ENCODE measurements around the gene EFHC1.
"Not testable (repeated sequence)": the region's sequence is repeated elsewhere in the genome, so short reads cannot be mapped to it uniquely, and the experiment has no call there.

EFHC1 gene

GRCh38 chr6:52419809-52420667, at the start of gene EFHC1:
Gene EFHC1, plus strand, starts transcription at chr6:52420342. Its CDS starts 69 bp downstream, at chr6:52420411.
- TF ChIP-seq ZNF274 (IDR thresholded peaks at IDR 0.05; ENCODE audit: low read depth, low read length), result no peak
- H3K4me3 ChIP-seq (ENCODE audit: low read length), result peak within 1 kb of the TSS; percentile 82

GRCh38 chr6:52371656-52372191, 48.4 kb upstream of the EFHC1 start:
- no peak for TF ChIP-seq ZNF274 (IDR thresholded peaks at IDR 0.05; ENCODE audit: low read depth, low read length)
- H3K4me3 ChIP-seq (ENCODE audit: low read length), result no peak overlapping the region

GRCh38 chr6:52373151-52373690, 46.9 kb upstream of the EFHC1 start:
- TF ChIP-seq ZNF274 (IDR thresholded peaks at IDR 0.05; ENCODE audit: low read depth, low read length), result no peak
- no peak overlapping the region for H3K4me3 ChIP-seq (ENCODE audit: low read length)

GRCh38 chr6:52374247-52374646, 45.9 kb upstream of the EFHC1 start:
- no peak for TF ChIP-seq ZNF274 (IDR thresholded peaks at IDR 0.05; ENCODE audit: low read depth, low read length)
- no peak overlapping the region for H3K4me3 ChIP-seq (ENCODE audit: low read length)

- no peak for TF ChIP-seq ZNF274 (IDR thresholded peaks at IDR 0.05; ENCODE audit: low read depth, low read length)
- no peak overlapping the region for H3K4me3 ChIP-seq (ENCODE audit: low read length)
Observed at GRCh38 chr6:52375780-52376556, 44.2 kb upstream of the EFHC1 start.

- TF ChIP-seq ZNF274 (IDR thresholded peaks at IDR 0.05; ENCODE audit: low read depth, low read length), result no peak
- no peak overlapping the region for H3K4me3 ChIP-seq (ENCODE audit: low read length)
Observed at GRCh38 chr6:52376763-52377162, 43.4 kb upstream of the EFHC1 start.

- no peak for TF ChIP-seq ZNF274 (IDR thresholded peaks at IDR 0.05; ENCODE audit: low read depth, low read length)
Observed at GRCh38 chr6:52377538-52378221, 42.5 kb upstream of the EFHC1 start.

GRCh38 chr6:52381249-52381648, 38.9 kb upstream of the EFHC1 start:
- H3K4me3 ChIP-seq (ENCODE audit: low read length), result no peak overlapping the region

More at GRCh38 chr6:52377538-52378221, 42.5 kb upstream of the EFHC1 start:
- no peak overlapping the region for H3K4me3 ChIP-seq (ENCODE audit: low read length)

GRCh38 chr6:52384145-52384766, 35.9 kb upstream of the EFHC1 start:
- no peak overlapping the region for H3K4me3 ChIP-seq (ENCODE audit: low read length)
- no peak for TF ChIP-seq ZNF274 (IDR thresholded peaks at IDR 0.05; ENCODE audit: low read depth, low read length)

More at GRCh38 chr6:52381249-52381648, 38.9 kb upstream of the EFHC1 start:
- TF ChIP-seq ZNF274 (IDR thresholded peaks at IDR 0.05; ENCODE audit: low read depth, low read length), result no peak

GRCh38 chr6:52385074-52385473, 35.1 kb upstream of the EFHC1 start:
- no peak for TF ChIP-seq ZNF274 (IDR thresholded peaks at IDR 0.05; ENCODE audit: low read depth, low read length)
- no peak overlapping the region for H3K4me3 ChIP-seq (ENCODE audit: low read length)

- H3K4me3 ChIP-seq (ENCODE audit: low read length), result not testable (repeated sequence)
Observed at GRCh38 chr6:52388119-52388518, 32.0 kb upstream of the EFHC1 start.

- H3K4me3 ChIP-seq (ENCODE audit: low read length), result no peak overlapping the region
- TF ChIP-seq ZNF274 (IDR thresholded peaks at IDR 0.05; ENCODE audit: low read depth, low read length), result no peak
Observed at GRCh38 chr6:52388790-52389189, 31.4 kb upstream of the EFHC1 start.

GRCh38 chr6:52389264-52389625, 30.9 kb upstream of the EFHC1 start:
- TF ChIP-seq ZNF274 (IDR thresholded peaks at IDR 0.05; ENCODE audit: low read depth, low read length), result no peak
- H3K4me3 ChIP-seq (ENCODE audit: low read length), result no peak overlapping the region; the same call in 1 of the 2 replicates
